IMR-90 (cell line): ENCODE data around the gene TECPR2. TPM values are rescaled to one million over a fixed set of nuclear protein-coding genes. Genes with fewer than 3 reads are reported as not detected.

ENCODE experiments used
- ATAC-seq: fragments of 200-7000 bp; cut with Tn5 transposase; 2 replicates; pipeline ENCODE4 v1.9.1; 2020; ENCODE audit warnings: low read depth, mild to moderate bottlenecking, moderate library complexity
- BruUV-seq: library from RNA; stranded (reverse); fragments of 400-500 nt; replicated peaks from 2 replicates; lab custom pipeline; 2021; lab: Mats Ljungman, UMichigan
- CTCF ChIA-PET: fragments of 300-600 bp; formaldehyde crosslinking; extraction: SDS; loops from one replicate; lab custom pipeline; 2021; ENCODE audit warnings: antibody characterized with exemption; lab: Yijun Ruan, JAX
- POLR2A ChIA-PET: fragments of 300-600 bp; sonication (Branson Sonifier 250); formaldehyde crosslinking; loops from one replicate; lab custom pipeline; 2022; ENCODE audit warnings: antibody characterized with exemption; ENCODE audit not compliant: unreplicated experiment; lab: Charles Lee
- DNase-seq: peaks from one replicate; pipeline ENCODE4 v3.0.0; 2013
- H2AFZ ChIP-seq: replicated peaks from 2 replicates; pipeline ENCODE3; 2013; ENCODE audit warnings: low read length, mild to moderate bottlenecking; ENCODE audit not compliant: poor library complexity
- H2AK5ac ChIP-seq: 2 replicates; pipeline ENCODE4 v1.6.1; 2013; ENCODE audit warnings: low read depth, low read length, inconsistent platforms
- H2AK9ac ChIP-seq: replicated peaks from 2 replicates; pipeline ENCODE3; 2013; ENCODE audit warnings: mild to moderate bottlenecking, low read depth, low read length, moderate library complexity; ENCODE audit not compliant: poor library complexity
- H2BK120ac ChIP-seq: 2 replicates; pipeline ENCODE4 v1.6.1; 2013; ENCODE audit warnings: low read depth, low read length, inconsistent platforms
- H2BK15ac ChIP-seq: 3 replicates; pipeline ENCODE4 v1.6.1; 2013; ENCODE audit warnings: low read depth, low read length, inconsistent platforms
- H2BK20ac ChIP-seq: 2 replicates; pipeline ENCODE4 v1.6.1; 2013; ENCODE audit warnings: low read depth, mild to moderate bottlenecking, inconsistent platforms, low read length, moderate library complexity
- H2BK5ac ChIP-seq: 2 replicates; pipeline ENCODE4 v1.6.1; 2013; ENCODE audit warnings: mild to moderate bottlenecking, low read depth, low read length, inconsistent platforms; ENCODE audit not compliant: poor library complexity, severe bottlenecking
- H3K14ac ChIP-seq: replicated peaks from 2 replicates; pipeline ENCODE4 v1.6.1; 2013; ENCODE audit warnings: low read depth, low read length, inconsistent platforms
- H3K18ac ChIP-seq: 2 replicates; pipeline ENCODE4 v1.6.1; 2013; ENCODE audit warnings: low read depth, low read length, control low read depth
- H3K23ac ChIP-seq: 2 replicates; pipeline ENCODE4 v1.6.1; 2013; ENCODE audit warnings: low read depth, low read length, inconsistent platforms
- H3K27ac ChIP-seq: 2 replicates; pipeline ENCODE4 v1.5.1; 2013; ENCODE audit warnings: mild to moderate bottlenecking, control low read depth, low read length; ENCODE audit not compliant: insufficient read depth
- H3K27me3 ChIP-seq: 2 replicates; pipeline ENCODE4 v1.6.1; 2013; ENCODE audit warnings: low read length; ENCODE audit not compliant: control insufficient read depth, insufficient read depth
- H3K36me3 ChIP-seq: 2 replicates; pipeline ENCODE4 v1.6.1; 2013; ENCODE audit warnings: low read length, mixed read lengths; ENCODE audit not compliant: control insufficient read depth, insufficient read depth
- H3K4ac ChIP-seq: 2 replicates; pipeline ENCODE4 v1.6.1; 2013; ENCODE audit warnings: low read depth, low read length, inconsistent platforms
- H3K4me1 ChIP-seq: 2 replicates; pipeline ENCODE4 v1.6.1; 2013; ENCODE audit warnings: low read length, mixed read lengths; ENCODE audit not compliant: control insufficient read depth, insufficient read depth
- H3K4me2 ChIP-seq: 2 replicates; pipeline ENCODE4 v1.6.1; 2013; ENCODE audit warnings: low read depth, mild to moderate bottlenecking, control low read depth, low read length, moderate library complexity
- H3K4me3 ChIP-seq: 2 replicates; pipeline ENCODE4 v1.5.1; 2013; ENCODE audit warnings: low read depth, mild to moderate bottlenecking, control low read depth, low read length, moderate library complexity; ENCODE audit not compliant: insufficient read depth
- H3K56ac ChIP-seq: 2 replicates; pipeline ENCODE4 v1.6.1; 2013; ENCODE audit warnings: low read length, inconsistent platforms; ENCODE audit not compliant: insufficient read depth; ENCODE audit errors: extremely low read depth
- H3K79me1 ChIP-seq, 2 experiments: 2 replicates each; pipeline ENCODE4 v1.6.1; 2013; ENCODE audit warnings: low read length in 2 of 2, inconsistent platforms in 1 of 2, low read depth in 1 of 2
- H3K9ac ChIP-seq: 2 replicates; pipeline ENCODE4 v1.6.1; 2013; ENCODE audit warnings: low read depth, low read length, control low read depth
- H3K9me1 ChIP-seq: 2 replicates; pipeline ENCODE4 v1.6.1; 2013; ENCODE audit warnings: low read length, inconsistent platforms; ENCODE audit not compliant: insufficient read depth
- H3K9me3 ChIP-seq: 2 replicates; pipeline ENCODE4 v1.6.1; 2013; ENCODE audit warnings: low read length; ENCODE audit not compliant: control insufficient read depth, insufficient read depth
- H4K20me1 ChIP-seq: 2 replicates; pipeline ENCODE4 v1.6.1; 2013; ENCODE audit warnings: low read length, inconsistent platforms; ENCODE audit not compliant: insufficient read depth
- H4K5ac ChIP-seq: 2 replicates; pipeline ENCODE4 v1.6.1; 2013; ENCODE audit warnings: mild to moderate bottlenecking, low read depth, low read length, control low read depth
- H4K8ac ChIP-seq, 2 experiments: 2 replicates each; pipeline ENCODE4 v1.6.1; 2013; ENCODE audit warnings: low read depth in 2 of 2, low read length in 2 of 2, control low read depth in 1 of 2, inconsistent platforms in 1 of 2
- H4K91ac ChIP-seq: 2 replicates; pipeline ENCODE4 v1.6.1; 2013; ENCODE audit warnings: low read depth, low read length, inconsistent platforms; ENCODE audit not compliant: insufficient read depth
- CEBPB ChIP-seq: IDR thresholded peaks from 2 replicates; pipeline ENCODE4 v1.6.1; 2012; ENCODE audit warnings: low read depth, low read length, improper control_type of control experiment
- NFE2L2 ChIP-seq: fragments of 150-350 bp; IDR thresholded peaks from 2 replicates; pipeline ENCODE4 v1.6.1; 2016; ENCODE audit warnings: low read depth, mild to moderate bottlenecking, low read length
- RAD21 ChIP-seq: IDR thresholded peaks from 2 replicates; pipeline ENCODE4 v1.6.1; 2012; ENCODE audit warnings: low read length, improper control_type of control experiment
- SMC3 ChIP-seq: fragments of 150-350 bp; IDR thresholded peaks from 2 replicates; pipeline ENCODE4 v1.6.1; 2016; ENCODE audit warnings: low read depth, mild to moderate bottlenecking, antibody characterized with exemption, low read length, moderate library complexity
- WGBS, 2 experiments: methylation state at CpG; one replicate each; pipeline versions ENCODE4 v1.1.5 to v1.1.7; 2013; ENCODE audit warnings: missing lambda C conversion rate in 2 of 2; ENCODE audit not compliant: insufficient read length in 1 of 2; ENCODE audit errors: extremely low coverage in 2 of 2; 5-methylcytosine and 5-hydroxymethylcytosine counted together
- dilution Hi-C: fragments of 300-500 bp; cut with HindIII; formaldehyde crosslinking; loops from one replicate; pipeline ENCODE4 v1.14.3; 2018; ENCODE audit warnings: low sequenced_read_pairs; ENCODE audit not compliant: unreplicated experiment
- in situ Hi-C: fragments of 300-500 bp; cut with MboI; formaldehyde crosslinking; loops from 3 replicates; pipeline ENCODE4 v1.14.3; 2019; ENCODE audit warnings: low sequenced_read_pairs, inconsistent platforms, mixed read lengths
- intact Hi-C: fragments of 100-400 bp; cut with micrococcal nuclease; formaldehyde crosslinking; loops from 2 replicates; pipeline ENCODE4 v1.10.0; 2022
- polyA plus RNA-seq, 3 experiments: library from polyadenylated mRNA; depleted of rRNA; stranded (reverse); fragments of >200 nt; gene quantifications; 2 replicates each; pipeline ENCODE4 v1.2.3, GENCODE V29; 2012; ENCODE audit warnings: low replicate concordance in 1 of 3
- total RNA-seq: library from RNA; depleted of rRNA; stranded (reverse); fragments of >200 nt; gene quantifications from 2 replicates; pipeline ENCODE4 v1.2.3, GENCODE V29; 2012
- TF ChIP-seq, protein P1 (sequence below): conservative IDR thresholded peaks from 2 replicates; pipeline ENCODE4 v1.5.1; 2012; ENCODE audit warnings: mild to moderate bottlenecking, low read depth, low read length, improper control_type of control experiment

The TECPR2 gene
- total and polyA plus RNA-seq, 2 of the 4 experiments (the other 2 are of a cell fraction), result 9.5 to 11.7 TPM

DNA sequence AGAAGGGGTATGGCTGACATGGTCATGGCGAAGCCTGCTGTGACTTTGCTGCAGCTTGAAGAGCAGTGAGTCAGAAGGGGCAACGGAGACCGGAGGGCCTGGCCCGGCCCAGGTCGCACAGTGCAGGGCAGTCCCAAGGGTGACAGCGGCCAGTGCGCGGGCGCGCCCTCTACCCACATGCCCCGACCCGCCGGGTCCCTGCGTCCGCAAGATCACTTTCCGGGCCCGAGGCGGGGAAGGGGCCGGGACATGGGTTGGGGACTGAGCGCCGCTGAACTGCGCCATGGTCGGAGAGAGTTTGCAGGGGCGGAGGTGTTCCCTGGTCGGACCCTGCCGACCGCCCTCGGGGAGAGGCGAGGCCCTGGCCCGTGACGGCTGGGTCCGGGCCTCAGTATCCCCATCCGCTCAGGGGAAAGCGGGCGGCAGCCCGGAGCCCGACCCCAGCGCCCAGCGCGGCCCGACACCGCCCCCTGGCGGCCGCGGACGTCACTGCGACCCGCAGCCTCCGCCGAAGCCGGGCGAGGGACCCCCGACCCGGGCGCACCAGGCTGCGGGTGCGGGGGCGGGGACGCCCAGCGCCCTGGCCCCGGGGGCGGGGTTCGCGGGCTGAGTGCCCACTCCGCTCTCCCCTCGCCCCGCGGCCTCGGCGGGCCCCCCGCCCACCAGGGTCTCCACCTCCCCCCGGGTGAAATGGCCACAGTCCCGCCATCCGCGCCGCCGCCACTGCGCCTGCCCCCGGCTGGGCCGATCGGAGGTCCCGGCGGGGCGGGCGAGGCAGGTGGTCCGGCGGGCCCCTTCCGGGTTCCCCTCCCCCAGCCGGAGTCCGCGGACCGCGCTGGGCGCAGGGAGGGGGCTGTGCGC lies 154.0 kb downstream of the TECPR2 start:
- Histone ChIP-seq H3K79me1 (no peaks in the 10 kb centered on the region), H2BK15ac (0 out of 3 replicates have a peak overlapping the region, but pooled peaks have one; percentile 40), H3K27me3 (no peaks in the 10 kb centered on the region), H3K4ac (peak overlapping the region; percentile 61), H2AK5ac (no peak overlapping the region), H3K4me1 (peaks cover 2% of the 10 kb centered on the region; the same call in 1 of the 2 replicates), H3K23ac (peak overlapping the region; percentile 66; the same call in 1 of the 2 replicates), H3K18ac (no peak overlapping the region), H3K4me3 (peak overlapping the region; percentile 57), H2BK5ac (no peak overlapping the region), H4K91ac (peak overlapping the region; percentile 41; the same call in 1 of the 2 replicates), H3K56ac (no peak overlapping the region), H4K8ac (peak overlapping the region; percentile 70 to 82), H3K36me3 (no peaks in the 10 kb centered on the region), H2AFZ (peak overlapping the region; percentile 99), H4K20me1 (no peaks in the 10 kb centered on the region), H2BK120ac (peak overlapping the region; percentile 38; the same call in 1 of the 2 replicates), H3K9me3 (no peaks in the 10 kb centered on the region), H3K27ac (peak overlapping the region; percentile 6; the same call in 1 of the 2 replicates), H3K9ac (peak overlapping the region; percentile 63), H3K9me1 (no peaks in the 10 kb centered on the region), H3K14ac (peak overlapping the region; percentile 51; the same call in 1 of the 2 replicates), H2AK9ac (peak overlapping the region; percentile 74), H4K5ac (peak overlapping the region; percentile 41), H3K4me2 (peak overlapping the region; percentile 88), H2BK20ac (no peak overlapping the region)
- peak; percentile 97 for ATAC-seq
- intact Hi-C loops, result loop anchor here (1.0 kb wide), 1 partner anchor 78 kb away; no protein-coding TSS in a partner anchor
- BruUV-seq, result no TSS peak
- WGBS, 2 experiments, result 5% methylated on average over 49 of the region's 95 CpGs; no CpG with 5 or more reads in 1 of the 2 experiments
- dilution Hi-C loops, result no loop called here
- TF ChIP-seq, protein P1, sequence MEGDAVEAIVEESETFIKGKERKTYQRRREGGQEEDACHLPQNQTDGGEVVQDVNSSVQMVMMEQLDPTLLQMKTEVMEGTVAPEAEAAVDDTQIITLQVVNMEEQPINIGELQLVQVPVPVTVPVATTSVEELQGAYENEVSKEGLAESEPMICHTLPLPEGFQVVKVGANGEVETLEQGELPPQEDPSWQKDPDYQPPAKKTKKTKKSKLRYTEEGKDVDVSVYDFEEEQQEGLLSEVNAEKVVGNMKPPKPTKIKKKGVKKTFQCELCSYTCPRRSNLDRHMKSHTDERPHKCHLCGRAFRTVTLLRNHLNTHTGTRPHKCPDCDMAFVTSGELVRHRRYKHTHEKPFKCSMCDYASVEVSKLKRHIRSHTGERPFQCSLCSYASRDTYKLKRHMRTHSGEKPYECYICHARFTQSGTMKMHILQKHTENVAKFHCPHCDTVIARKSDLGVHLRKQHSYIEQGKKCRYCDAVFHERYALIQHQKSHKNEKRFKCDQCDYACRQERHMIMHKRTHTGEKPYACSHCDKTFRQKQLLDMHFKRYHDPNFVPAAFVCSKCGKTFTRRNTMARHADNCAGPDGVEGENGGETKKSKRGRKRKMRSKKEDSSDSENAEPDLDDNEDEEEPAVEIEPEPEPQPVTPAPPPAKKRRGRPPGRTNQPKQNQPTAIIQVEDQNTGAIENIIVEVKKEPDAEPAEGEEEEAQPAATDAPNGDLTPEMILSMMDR, result peak; percentile 78
- TF ChIP-seq NFE2L2, result no peak
- TF ChIP-seq SMC3, result peak; percentile 68
- peak; percentile 77 for TF ChIP-seq RAD21
- TF ChIP-seq CEBPB, result no peak
- in situ Hi-C loops, result loop anchor here (5.0 kb wide), 1 partner anchor 74 kb away; no protein-coding TSS in a partner anchor
- DNase-seq, result no peak
- POLR2A ChIA-PET, result interaction anchor here (0.6 kb wide), 1 partner anchor 151 kb away, joined by 10 read pairs; no protein-coding TSS in a partner anchor
- CTCF ChIA-PET, result interaction anchor here (0.5 to 0.8 kb wide), 2 partner anchors 38 to 78 kb away, joined by 3 to 7 read pairs; no protein-coding TSS in a partner anchor
